HepG2 (cell line): ENCODE measurements around the gene SEMA3B. TPM values are rescaled to one million over a fixed set of nuclear protein-coding genes. Genes with fewer than 3 reads are reported as not detected.

Experiments used
- ATAC-seq: fragments of 200-7000 bp; cut with Tn5 transposase; 3 replicates; pipeline ENCODE4 v1.9.1; 2020; ENCODE audit warnings: mild to moderate bottlenecking, moderate library complexity
- BruUV-seq: library from RNA; stranded (reverse); fragments of 400-500 nt; replicated peaks from 2 replicates; lab custom pipeline; 2021; lab: Mats Ljungman, UMichigan
- CTCF ChIA-PET: fragments of 300-600 bp; formaldehyde crosslinking; extraction: SDS; loops from one replicate; lab custom pipeline; 2021; ENCODE audit warnings: low total read pairs, inconsistent platforms, low intra/inter-chr PET ratio; lab: Yijun Ruan, JAX
- POLR2A ChIA-PET: fragments of 350-600 bp; sonication (Branson Sonifier 250); formaldehyde crosslinking; loops from one replicate; lab custom pipeline; 2020; ENCODE audit warnings: antibody characterized with exemption, inconsistent platforms; lab: Yijun Ruan, JAX
- DNase-seq: peaks from one replicate; pipeline ENCODE4 v3.0.0-alpha.2; 2015; ENCODE audit warnings: low spot score
- FAIRE-seq: peaks from 3 replicates; lab custom pipeline; 2011; peaks lifted over from hg19 to GRCh38; lab: Jason Lieb, UNC
- H2AFZ ChIP-seq: one replicate; pipeline ENCODE4 v1.6.1; 2011; ENCODE audit warnings: low read length, inconsistent platforms
- H3K27ac ChIP-seq: fragments of 300-600 bp; 3 replicates; pipeline ENCODE4 v1.8.0; 2011; ENCODE audit warnings: mixed run types, mild to moderate bottlenecking, mixed read lengths, low read length, inconsistent platforms; ENCODE audit not compliant: insufficient read depth; ENCODE audit errors: extremely low read length
- H3K27me3 ChIP-seq, 2 experiments: fragments of 200-600 bp in 1 of 2; 2 replicates in 1 of 2; 3 replicates in 1 of 2; pipeline versions ENCODE4 v1.6.0 to v1.8.0; 2011; ENCODE audit warnings: low read length in 2 of 2, mild to moderate bottlenecking in 2 of 2, moderate library complexity in 2 of 2, inconsistent platforms in 1 of 2; ENCODE audit not compliant: insufficient read depth in 2 of 2, control insufficient read depth in 1 of 2
- H3K36me3 ChIP-seq, 2 experiments: fragments of 200-600 bp in 1 of 2; replicated peaks in 1 of 2; 2 replicates in 1 of 2; 3 replicates in 1 of 2; pipeline versions ENCODE4 v1.5.1 to v1.8.0; 2011; ENCODE audit warnings: low read length in 2 of 2, inconsistent platforms in 1 of 2; ENCODE audit not compliant: insufficient read depth in 2 of 2, control insufficient read depth in 1 of 2
- H3K4me1 ChIP-seq: 2 replicates; pipeline ENCODE4 v1.5.1; 2012; ENCODE audit warnings: low read length, inconsistent platforms; ENCODE audit not compliant: insufficient read depth
- H3K4me2 ChIP-seq: 2 replicates; pipeline ENCODE4 v1.6.0; 2011; ENCODE audit warnings: low read depth, low read length, inconsistent platforms
- H3K4me3 ChIP-seq, 3 experiments: fragments of 200-600 bp in 1 of 3; sonication (generic), shearing (Covaris generic) in 1 of 3; replicated peaks in 1 of 3; 2 replicates each; pipeline ENCODE4 v1.5.1; 2011 to 2016; ENCODE audit warnings: low read length in 3 of 3, inconsistent platforms in 2 of 3, low read depth in 2 of 3, mild to moderate bottlenecking in 2 of 3, control low read depth in 1 of 3, mixed read lengths in 1 of 3; ENCODE audit not compliant: insufficient read depth in 1 of 3
- H3K79me2 ChIP-seq: one replicate; pipeline ENCODE4 v1.6.1; 2011; ENCODE audit warnings: low read length, inconsistent platforms; ENCODE audit not compliant: insufficient read depth
- H3K9ac ChIP-seq: 2 replicates; pipeline ENCODE4 v1.6.0; 2011; ENCODE audit warnings: mild to moderate bottlenecking, low read depth, low read length, inconsistent platforms; ENCODE audit not compliant: insufficient read depth
- H3K9me3 ChIP-seq: 2 replicates; pipeline ENCODE4 v1.5.1; 2012; ENCODE audit warnings: mild to moderate bottlenecking, low read length
- H4K20me1 ChIP-seq: 2 replicates; pipeline ENCODE4 v1.6.0; 2011; ENCODE audit warnings: inconsistent platforms, mild to moderate bottlenecking, low read length, moderate library complexity; ENCODE audit not compliant: insufficient read depth
- AGO2 ChIP-seq: fragments of 200-400 bp; formaldehyde crosslinking; optimal IDR thresholded peaks from 2 replicates; pipeline ENCODE3; 2017; ENCODE audit warnings: mild to moderate bottlenecking, low read depth, low read length, moderate library complexity
- FOXC1 ChIP-seq: sonication (generic); formaldehyde crosslinking; IDR thresholded peaks from 2 replicates; pipeline ENCODE4 v1.8.0; 2022; ENCODE audit warnings: mild to moderate bottlenecking, missing genetic modification reagents, borderline replicate concordance
- HNRNPLL ChIP-seq: fragments of 200-400 bp; formaldehyde crosslinking; IDR thresholded peaks from 2 replicates; pipeline ENCODE4 v1.6.1; 2017; ENCODE audit warnings: mild to moderate bottlenecking, low read depth, low read length; ENCODE audit not compliant: poor library complexity, severe bottlenecking
- MNT ChIP-seq: fragments of 450-650 bp; IDR thresholded peaks from 2 replicates; pipeline ENCODE4 v1.6.1; 2016
- PBX2 ChIP-seq: IDR thresholded peaks from 2 replicates; pipeline ENCODE4 v1.6.1; 2016; ENCODE audit warnings: control low read depth
- PBX3 ChIP-seq: sonication (generic); formaldehyde crosslinking; IDR thresholded peaks from 2 replicates; pipeline ENCODE4 v1.8.1; 2023; ENCODE audit warnings: missing genetic modification reagents, inconsistent platforms, borderline replicate concordance
- PTBP1 ChIP-seq: fragments of 200-400 bp; formaldehyde crosslinking; IDR thresholded peaks from 2 replicates; pipeline ENCODE4 v1.6.1; 2018; ENCODE audit warnings: low read length, low read depth; ENCODE audit not compliant: poor library complexity, severe bottlenecking
- RFXANK ChIP-seq: IDR thresholded peaks from 2 replicates; pipeline ENCODE4 v1.6.1; 2016
- RXRB ChIP-seq: IDR thresholded peaks from 2 replicates; pipeline ENCODE4 v1.6.1; 2016; ENCODE audit warnings: borderline replicate concordance, missing genetic modification reagents, missing compliant biosample characterization
- SIX4 ChIP-seq: sonication (generic); formaldehyde crosslinking; IDR thresholded peaks from 2 replicates; pipeline ENCODE4 v1.4.0; 2020; ENCODE audit warnings: missing genetic modification reagents
- SSRP1 ChIP-seq: IDR thresholded peaks from 2 replicates; pipeline ENCODE4 v1.6.1; 2016; ENCODE audit warnings: control low read depth
- TERF1 ChIP-seq: sonication (generic); formaldehyde crosslinking; IDR thresholded peaks from 2 replicates; pipeline ENCODE4 v1.8.0; 2022; ENCODE audit warnings: mild to moderate bottlenecking, missing genetic modification reagents, moderate library complexity
- YY1 ChIP-seq: IDR thresholded peaks from 2 replicates; pipeline ENCODE4 v1.6.1; 2011; ENCODE audit warnings: low read length, low read depth, moderate library complexity, mild to moderate bottlenecking; ENCODE audit not compliant: insufficient read depth, insufficient replicate concordance
- ZNF160 ChIP-seq: sonication (generic); formaldehyde crosslinking; IDR thresholded peaks from 2 replicates; pipeline ENCODE4 v1.8.0; 2022; ENCODE audit warnings: mild to moderate bottlenecking, inconsistent platforms, missing genetic modification reagents
- ZNF17 ChIP-seq: sonication (generic); formaldehyde crosslinking; IDR thresholded peaks from 2 replicates; pipeline ENCODE4 v1.5.0; 2020; ENCODE audit warnings: mild to moderate bottlenecking, missing genetic modification reagents
- ZNF224 ChIP-seq: sonication (generic); formaldehyde crosslinking; IDR thresholded peaks from 2 replicates; pipeline ENCODE4 v1.5.0; 2020; ENCODE audit warnings: mild to moderate bottlenecking, missing genetic modification reagents
- ZNF260 ChIP-seq: sonication (generic); formaldehyde crosslinking; IDR thresholded peaks from 2 replicates; pipeline ENCODE4 v1.4.0; 2020; ENCODE audit warnings: missing genetic modification reagents, low read depth, mild to moderate bottlenecking, borderline replicate concordance
- ZNF510 ChIP-seq: sonication (generic); formaldehyde crosslinking; IDR thresholded peaks from 2 replicates; pipeline ENCODE4 v1.4.0; 2020; ENCODE audit warnings: low read depth, mild to moderate bottlenecking, missing genetic modification reagents
- ZSCAN12 ChIP-seq: sonication (generic); formaldehyde crosslinking; IDR thresholded peaks from 2 replicates; pipeline ENCODE4 v1.9.0; 2021; ENCODE audit warnings: mild to moderate bottlenecking, missing genetic modification reagents
- WGBS: methylation state at CpG from one replicate; pipeline ENCODE4 v1.1.6; 2017; ENCODE audit warnings: low lambda C conversion rate; 5-methylcytosine and 5-hydroxymethylcytosine counted together
- in situ Hi-C: cut with HindIII; loops from 2 replicates; pipeline ENCODE4 v1.10.0; 2017; ENCODE audit warnings: low pct_unique_long_range_greater_than_20kb; ENCODE audit not compliant: extremely low pct_ligation_motif_present
- intact Hi-C: fragments of 100-400 bp; cut with micrococcal nuclease; formaldehyde crosslinking; loops from one replicate; pipeline ENCODE4 v1.10.0; 2022; ENCODE audit not compliant: unreplicated experiment
- polyA plus RNA-seq, 8 experiments: library from polyadenylated mRNA; depleted of rRNA in 3 of 8; stranded (reverse) in 7 of 8; unstranded in 1 of 8; fragments of >200 nt; fragmentation: Illumina TruSeq in 4 of 8; extraction: Trizol in 4 of 8; gene quantifications; 2 replicates each; pipeline versions ENCODE4 v1.2.1 to v1.2.3, GENCODE V29; 2011 to 2016; ENCODE audit warnings: low read depth in 4 of 8, missing spikeins in 1 of 8, mixed read lengths in 1 of 8; ENCODE audit not compliant: insufficient read depth in 1 of 8
- total RNA-seq, 5 experiments: library from RNA; depleted of rRNA; stranded (reverse); fragments of >200 nt; fragmentation: Illumina TruSeq; extraction: Trizol; gene quantifications; 2 replicates each; pipeline ENCODE4 v1.2.3, GENCODE V29; 2016; ENCODE audit warnings: low read depth in 1 of 5

Gene SEMA3B
- total and polyA plus RNA-seq, 2 of the 13 experiments (the other 11 are each of a cell fraction or from before 2014, with no cell fraction given) = 93.2 to 158 TPM

- Histone ChIP-seq H3K9me3 (no peaks in the 10 kb centered on the region), H3K27ac (peak overlapping the region; percentile 88), H3K79me2 (peaks cover 33% of the 10 kb centered on the region), H3K4me3 (no peak overlapping the region), H3K27me3 (no peaks in the 10 kb centered on the region; a peak in 1 of 5 replicates), H3K4me1 (peaks cover 54% of the 10 kb centered on the region), H2AFZ (no peak overlapping the region), H3K4me2 (no peak overlapping the region), H4K20me1 (no peaks in the 10 kb centered on the region; the same call in 1 of the 2 replicates), H3K36me3 (peaks cover 11 to 30% of the 10 kb centered on the region in 2 experiments), H3K9ac (no peak overlapping the region)
- intact Hi-C loops = loop anchor here (1.0 to 5.0 kb wide), 3 partner anchors 13 to 81 kb away; partner anchors contain the start of gene GNAT1
- ChIA-PET CTCF (interaction anchor here (0.7 to 6.4 kb wide), 5 partner anchors 13 to 51 kb away, joined by 3 to 81 read pairs (median 10); no protein-coding TSS in a partner anchor), POLR2A (interaction anchor here (5.5 kb wide), 1 partner anchor 12 kb away, joined by 155 read pairs; no protein-coding TSS in a partner anchor)
- in situ Hi-C loops = loop anchor here (5.0 to 10.0 kb wide), 2 partner anchors 46 to 78 kb away; partner anchors contain the start of gene GNAT1
- peak; percentile 64 for DNase-seq
- no TSS peak for BruUV-seq
- FAIRE-seq = peak; percentile 74
- ATAC-seq = peak; percentile 13
- 76% methylated on average over 48 of the region's 61 CpGs for WGBS
- TF ChIP-seq FOXC1 (peak; percentile 46; the same call in 1 of the 2 replicates), ZNF224 (CRISPR knock-in tag) (no peak), ZSCAN12 (CRISPR knock-in tag) (no peak), ZNF160 (CRISPR knock-in tag) (no peak), RXRB (CRISPR knock-in tag) (peak; percentile 68; the same call in 1 of the 2 replicates), PBX2 (CRISPR knock-in tag) (no peak), PTBP1 (peak; percentile 19), TERF1 (no peak), PBX3 (CRISPR knock-in tag) (no peak), SSRP1 (CRISPR knock-in tag) (peak; percentile 48; the same call in 1 of the 2 replicates), HNRNPLL (peak; percentile 37), ZNF260 (CRISPR knock-in tag) (no peak), YY1 (peak; percentile 74), AGO2 (peak; percentile 80), SIX4 (CRISPR knock-in tag) (peak; percentile 46; the same call in 1 of the 2 replicates), MNT (no peak), ZNF17 (CRISPR knock-in tag) (no peak), ZNF510 (CRISPR knock-in tag) (no peak), RFXANK (CRISPR knock-in tag) (no peak)
Measured at GRCh38 chr3:50272911-50273688, 4.2 kb downstream of the SEMA3B start.
